Suppressor macrophage treated with lipopolysaccharide for 4 hours (primary cell): Measurements from ENCODE around the gene SUSD1.

Experiments
- DNase-seq: peaks from one replicate; pipeline ENCODE4 v3.0.0-alpha.2; 2020

Gene SUSD1

DNA sequence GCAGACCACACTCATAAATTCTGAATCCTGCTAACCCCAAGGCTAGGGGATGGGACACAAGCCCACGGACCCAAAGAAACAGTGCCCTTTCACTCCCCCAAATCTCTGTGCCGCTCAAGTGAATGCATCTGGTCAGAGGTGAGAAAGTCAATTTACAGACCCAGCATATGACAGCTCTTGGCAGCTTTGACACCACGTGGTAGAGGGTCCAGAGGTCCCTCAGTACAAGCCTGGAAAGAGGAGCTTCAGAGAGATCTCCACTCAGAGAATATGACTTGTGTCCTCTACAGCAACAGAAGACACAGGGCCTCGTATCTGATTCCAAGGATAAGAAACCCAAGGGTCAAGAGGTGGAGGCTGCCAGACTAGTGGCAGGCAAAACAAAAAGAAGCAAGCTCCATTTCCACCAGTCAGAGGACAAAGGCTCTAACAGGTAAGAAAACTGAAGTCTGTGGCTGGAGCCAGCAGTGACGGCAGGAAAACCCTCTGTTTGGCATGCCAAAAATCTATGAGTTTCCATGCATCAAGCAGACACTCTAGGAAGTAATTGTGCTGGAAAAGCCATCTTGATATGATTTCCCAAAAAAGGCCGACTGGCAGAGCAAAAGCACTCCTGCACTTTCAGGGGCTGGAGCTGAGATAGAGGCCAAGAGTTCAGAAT, 139.8 kb downstream of the SUSD1 start:
- no peak for DNase-seq

DNA sequence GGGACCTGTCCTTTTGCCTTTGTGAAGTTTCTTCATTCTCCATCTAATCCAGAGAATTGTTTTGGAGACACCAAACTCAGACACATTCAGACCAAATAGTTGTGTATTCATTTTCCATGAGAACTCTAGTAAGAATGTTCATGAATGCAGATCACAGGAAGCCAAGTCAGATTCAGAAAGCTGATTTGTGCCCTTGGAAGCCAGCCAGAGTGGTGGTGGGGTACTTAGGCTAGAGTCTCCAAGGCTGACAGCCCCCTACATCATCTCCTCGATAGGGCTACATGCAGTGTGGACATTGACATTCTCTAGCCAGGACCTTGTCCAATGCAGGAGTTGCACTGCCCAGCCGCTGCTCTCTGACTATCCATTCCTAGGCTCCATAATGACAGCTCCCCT, 140.9 kb downstream of the SUSD1 start:
- DNase-seq: no peak

- DNase-seq: no peak
Observed at GRCh38 chr9:112033237-112034215, 141.6 kb downstream of the SUSD1 start.

GRCh38 chr9:112032743-112033142, 142.4 kb downstream of the SUSD1 start:
- no peak for DNase-seq

GRCh38 chr9:112032009-112032408, 143.1 kb downstream of the SUSD1 start:
- peak; percentile 24 for DNase-seq

GRCh38 chr9:112031400-112031799, 143.7 kb downstream of the SUSD1 start:
- peak; percentile 31 for DNase-seq

- no peak for DNase-seq
Observed at GRCh38 chr9:112029921-112030444, 145.1 kb downstream of the SUSD1 start.

DNA sequence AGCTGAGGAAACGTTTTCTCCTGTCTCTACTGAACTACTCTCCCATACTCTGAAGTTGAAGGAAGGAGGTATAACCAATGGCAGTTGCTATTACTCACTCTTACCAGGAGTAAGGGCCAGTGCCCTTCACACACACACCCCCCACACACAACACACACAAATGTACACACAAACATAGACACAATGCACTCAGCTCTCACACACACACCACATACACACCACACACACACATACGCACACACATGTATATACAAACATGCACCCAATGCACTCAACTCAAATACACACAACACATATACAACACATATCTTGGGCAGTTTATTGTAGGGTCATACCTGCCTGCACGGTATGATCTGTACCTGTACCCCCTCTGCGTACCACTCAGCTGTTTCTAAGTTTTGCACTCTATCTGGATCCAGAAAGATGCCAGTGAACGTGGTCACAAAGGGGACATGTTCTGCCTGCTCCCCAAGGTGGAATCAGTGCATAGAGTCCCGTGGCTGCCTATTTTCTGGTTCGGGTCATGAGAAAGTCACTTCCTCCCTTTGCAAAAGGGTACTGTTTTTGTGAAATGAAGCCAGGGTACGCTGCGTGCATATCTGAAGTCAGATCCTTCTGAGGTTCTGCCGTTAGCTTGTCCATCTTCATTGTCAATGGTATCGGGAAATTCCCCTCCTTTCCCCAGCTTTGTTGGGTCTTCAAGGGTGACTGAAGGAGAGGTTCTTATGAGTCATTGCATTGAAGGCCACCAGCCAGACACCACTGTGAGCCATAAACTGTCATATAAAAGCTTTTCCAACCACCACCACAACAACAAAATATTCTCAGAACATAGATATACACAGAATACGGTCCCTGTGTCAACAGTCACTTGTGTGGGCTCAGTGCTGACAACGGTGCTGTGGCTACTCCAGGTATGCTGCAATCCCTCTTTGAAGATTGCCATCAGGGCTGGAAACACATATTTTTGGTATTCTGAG, 146.6 kb downstream of the SUSD1 start:
- DNase-seq: peak; percentile 88

GRCh38 chr9:112025850-112026249, 149.2 kb downstream of the SUSD1 start:
- DNase-seq: no peak

DNA sequence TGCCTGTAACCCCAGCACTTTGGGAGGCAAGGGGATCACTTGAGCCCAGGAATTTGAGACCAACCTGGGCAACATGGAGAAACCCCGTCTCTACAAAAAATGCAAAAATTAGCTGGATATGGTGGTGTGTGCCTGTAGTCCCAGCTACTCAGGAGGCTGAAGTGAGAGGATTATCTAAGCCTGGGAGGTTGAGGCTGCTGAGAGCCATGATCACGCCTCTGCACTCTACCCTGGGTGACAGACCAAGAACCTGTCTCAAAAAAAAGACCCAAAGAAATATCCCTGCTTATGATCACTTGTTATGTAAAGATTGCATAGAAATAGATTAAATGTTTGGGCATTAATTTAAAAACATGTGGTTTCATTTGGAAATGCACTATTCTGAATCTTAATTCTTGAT, 153.4 kb downstream of the SUSD1 start:
- DNase-seq: no peak

DNA sequence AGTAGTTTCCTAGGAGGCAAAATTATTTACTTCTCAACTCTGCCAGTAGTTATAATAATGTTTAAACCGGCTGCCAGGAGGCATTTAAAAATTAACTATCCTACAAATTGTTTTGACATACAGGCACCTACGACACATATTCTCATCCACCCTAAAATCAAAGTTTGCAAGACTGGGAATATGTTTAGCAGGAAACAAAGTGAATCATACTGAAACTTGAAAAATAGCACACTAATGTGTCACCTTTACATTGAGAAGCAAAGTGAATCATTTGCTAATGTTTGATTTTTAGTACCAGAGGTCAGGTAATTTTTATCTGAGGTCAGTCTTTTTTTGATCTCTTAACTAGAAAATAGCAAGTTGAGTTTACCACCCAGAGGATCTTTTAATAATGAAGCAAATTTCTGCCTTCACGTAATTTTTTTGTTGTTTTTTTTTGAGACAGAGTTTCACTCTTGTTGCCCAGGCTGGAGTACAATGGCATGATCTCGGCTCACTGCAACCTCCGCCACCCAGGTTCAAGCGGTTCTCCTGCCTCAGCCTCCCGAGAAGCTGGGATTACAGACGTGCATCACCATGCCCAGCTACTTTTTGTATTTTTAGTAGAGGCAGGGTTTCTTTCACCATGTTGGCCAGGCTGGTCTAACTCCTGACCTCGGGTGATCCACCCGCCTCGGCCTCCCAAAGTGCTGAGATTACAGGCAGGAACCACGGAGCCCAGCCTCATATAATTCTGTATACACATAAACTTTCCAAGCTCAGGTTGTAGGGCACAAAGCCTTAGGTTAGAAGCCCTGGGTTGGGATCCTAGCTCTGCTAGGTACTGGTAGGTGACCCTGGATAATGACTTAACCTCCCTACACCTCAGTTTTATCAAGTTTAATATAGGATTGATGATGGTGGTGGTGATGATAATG, 154.2 kb downstream of the SUSD1 start:
- DNase-seq: no peak

- DNase-seq: no peak
Observed at GRCh38 chr9:112017878-112018277, 157.2 kb downstream of the SUSD1 start.

- DNase-seq: no peak
Observed at GRCh38 chr9:112015736-112016135, 159.4 kb downstream of the SUSD1 start.

- no peak for DNase-seq
Observed at GRCh38 chr9:112015149-112015548, 159.9 kb downstream of the SUSD1 start.

DNA sequence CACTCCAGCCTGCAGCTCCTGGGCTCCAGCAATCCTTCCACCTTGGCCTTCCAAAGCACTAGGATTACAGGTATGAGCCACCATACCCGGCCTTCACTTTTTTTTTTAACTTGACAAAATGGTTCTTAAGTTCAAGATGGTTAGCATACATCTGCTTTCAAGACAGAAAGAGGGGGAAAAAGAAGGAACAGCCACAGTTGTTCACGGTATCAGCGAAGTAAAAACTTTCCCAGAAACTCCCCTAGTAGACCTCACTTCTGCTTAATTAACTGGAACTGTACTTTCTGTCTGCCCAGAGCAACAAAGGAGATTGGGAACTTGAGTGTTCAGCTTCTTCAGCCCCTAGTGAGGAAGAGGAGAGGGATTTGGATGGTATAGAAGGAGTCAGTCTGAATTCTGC, 161.8 kb downstream of the SUSD1 start:
- DNase-seq: peak; percentile 91

DNA sequence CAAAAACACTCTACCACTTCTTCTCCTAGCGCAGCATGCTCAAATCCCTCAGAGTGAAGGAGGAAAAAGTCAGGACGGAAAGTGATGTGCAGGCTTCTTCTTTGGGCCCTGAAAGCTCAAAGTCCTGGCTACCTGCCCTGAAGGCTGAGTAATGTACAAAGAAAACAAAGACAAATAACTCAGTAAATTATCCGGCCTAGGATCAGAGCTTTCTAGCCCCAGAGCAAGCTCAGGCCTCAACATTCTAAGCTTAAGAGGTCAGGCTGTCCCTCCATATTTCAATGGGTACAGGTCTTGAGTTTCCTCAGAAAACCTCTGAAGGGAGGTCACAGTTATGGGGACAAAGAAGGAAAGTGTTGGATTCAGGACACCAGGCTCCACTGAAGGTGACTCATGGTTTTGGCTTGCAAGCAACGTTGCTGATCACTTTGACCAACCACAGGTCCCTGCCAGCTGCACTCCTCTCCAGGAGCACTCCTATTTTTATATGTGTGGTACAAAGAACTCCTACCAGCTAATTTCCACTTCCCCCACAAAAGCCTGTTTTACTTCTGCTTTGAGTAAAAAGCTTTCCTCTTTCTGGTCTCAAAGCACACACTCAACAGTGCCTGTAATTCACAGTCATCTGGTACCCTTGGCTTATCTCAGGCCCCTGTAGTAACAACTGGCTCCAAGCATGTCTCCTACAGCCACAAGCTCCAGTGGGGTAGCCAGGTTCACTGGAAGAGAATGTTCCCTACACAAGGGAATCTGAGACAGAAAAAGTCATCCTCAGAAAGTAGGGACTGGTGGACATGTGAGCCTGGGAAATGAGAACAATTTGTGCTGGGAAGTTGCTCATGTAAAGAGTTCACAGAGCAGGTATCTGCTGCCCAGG, 162.8 kb downstream of the SUSD1 start:
- DNase-seq: peak; percentile 94

- no peak for DNase-seq
Observed at GRCh38 chr9:112011051-112011620, 164.0 kb downstream of the SUSD1 start.

DNA sequence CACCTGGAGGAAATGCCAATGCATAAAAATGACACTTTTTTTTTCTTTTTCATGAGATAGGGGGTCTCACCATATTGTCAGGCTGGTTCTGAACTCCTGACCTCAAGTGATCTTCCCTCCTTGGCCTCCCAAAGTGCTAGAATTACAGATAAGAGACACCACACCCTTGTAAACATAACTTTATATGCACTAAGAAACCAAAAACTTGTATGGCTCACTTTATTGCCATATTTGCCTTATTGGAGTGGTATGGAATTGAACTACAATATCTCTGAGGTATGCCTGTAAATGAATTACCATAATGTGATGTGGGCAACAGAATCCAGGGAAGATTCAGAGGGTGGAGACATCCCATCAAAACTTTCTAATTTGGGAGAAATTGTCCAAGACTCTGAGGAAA, 164.6 kb downstream of the SUSD1 start:
- DNase-seq: no peak

GRCh38 chr9:112009656-112010055, 165.4 kb downstream of the SUSD1 start:
- peak; percentile 71 for DNase-seq
